Loucy (cell line): Measurements from ENCODE around the gene VIL1.

Source experiments
- H2AFZ ChIP-seq: fragments of 200-600 bp; sonication (generic); 2 replicates; pipeline ENCODE4 v1.6.0; 2016; ENCODE audit warnings: antibody characterized with exemption, mild to moderate bottlenecking, low read length, moderate library complexity
- H3F3A ChIP-seq: fragments of 200-600 bp; 2 replicates; pipeline ENCODE4 v1.6.0; 2016; ENCODE audit warnings: antibody characterized with exemption, low read depth, mild to moderate bottlenecking
- H3K27me3 ChIP-seq: fragments of 200-600 bp; sonication (generic); 2 replicates; pipeline ENCODE4 v1.6.1; 2014; ENCODE audit warnings: low read length, mild to moderate bottlenecking; ENCODE audit not compliant: insufficient read depth, poor library complexity, severe bottlenecking
- H3K36me3 ChIP-seq: fragments of 200-600 bp; sonication (generic); 2 replicates; pipeline ENCODE4 v1.6.1; 2016; ENCODE audit warnings: low read length; ENCODE audit not compliant: insufficient read depth
- H3K4me1 ChIP-seq: fragments of 200-600 bp; sonication (generic); 2 replicates; pipeline ENCODE4 v1.5.1; 2014; ENCODE audit warnings: low read length, mild to moderate bottlenecking; ENCODE audit not compliant: insufficient read depth, poor library complexity, severe bottlenecking
- H3K4me2 ChIP-seq: fragments of 200-600 bp; sonication (generic); 2 replicates; pipeline ENCODE4 v1.6.0; 2014; ENCODE audit warnings: antibody characterized with exemption, low read length, low read depth, mild to moderate bottlenecking; ENCODE audit not compliant: poor library complexity, severe bottlenecking
- H3K4me3 ChIP-seq: fragments of 200-600 bp; sonication (generic); 2 replicates; pipeline ENCODE4 v1.5.1; 2014; ENCODE audit warnings: low read length, mild to moderate bottlenecking, mixed read lengths; ENCODE audit not compliant: poor library complexity, severe bottlenecking
- H3K79me2 ChIP-seq: fragments of 200-600 bp; sonication (generic); 2 replicates; pipeline ENCODE4 v1.6.1; 2014; ENCODE audit warnings: low read length; ENCODE audit not compliant: insufficient read depth
- H3K9ac ChIP-seq: fragments of 200-600 bp; sonication (generic); 2 replicates; pipeline ENCODE4 v1.6.0; 2014; ENCODE audit warnings: mild to moderate bottlenecking, low read depth, low read length, moderate library complexity; ENCODE audit not compliant: poor library complexity, severe bottlenecking
- H3K9me2 ChIP-seq: fragments of 200-600 bp; sonication (generic); replicated peaks from 2 replicates; pipeline ENCODE4 v1.6.1; 2016; ENCODE audit warnings: low read depth, low read length, mixed read lengths
- H3K9me3 ChIP-seq: fragments of 200-600 bp; sonication (generic); 2 replicates; pipeline ENCODE4 v1.6.1; 2014; ENCODE audit warnings: mild to moderate bottlenecking, antibody characterized with exemption, low read length, low read depth; ENCODE audit not compliant: insufficient read depth
- H4K20me1 ChIP-seq: fragments of 200-600 bp; sonication (generic); 2 replicates; pipeline ENCODE4 v1.6.0; 2014; ENCODE audit warnings: antibody characterized with exemption, low read length, mild to moderate bottlenecking; ENCODE audit not compliant: insufficient read depth, poor library complexity, severe bottlenecking
- CTCF ChIP-seq: fragments of 200-600 bp; sonication (generic); conservative IDR thresholded peaks from 2 replicates; pipeline ENCODE4 v1.5.1; 2014; ENCODE audit warnings: mild to moderate bottlenecking, antibody characterized with exemption, low read length
- EZH2phosphoT487 ChIP-seq: fragments of 200-600 bp; IDR thresholded peaks from 2 replicates; pipeline ENCODE4 v1.6.1; 2018; ENCODE audit warnings: antibody characterized with exemption, mild to moderate bottlenecking, moderate library complexity, borderline replicate concordance

The VIL1 gene

DNA sequence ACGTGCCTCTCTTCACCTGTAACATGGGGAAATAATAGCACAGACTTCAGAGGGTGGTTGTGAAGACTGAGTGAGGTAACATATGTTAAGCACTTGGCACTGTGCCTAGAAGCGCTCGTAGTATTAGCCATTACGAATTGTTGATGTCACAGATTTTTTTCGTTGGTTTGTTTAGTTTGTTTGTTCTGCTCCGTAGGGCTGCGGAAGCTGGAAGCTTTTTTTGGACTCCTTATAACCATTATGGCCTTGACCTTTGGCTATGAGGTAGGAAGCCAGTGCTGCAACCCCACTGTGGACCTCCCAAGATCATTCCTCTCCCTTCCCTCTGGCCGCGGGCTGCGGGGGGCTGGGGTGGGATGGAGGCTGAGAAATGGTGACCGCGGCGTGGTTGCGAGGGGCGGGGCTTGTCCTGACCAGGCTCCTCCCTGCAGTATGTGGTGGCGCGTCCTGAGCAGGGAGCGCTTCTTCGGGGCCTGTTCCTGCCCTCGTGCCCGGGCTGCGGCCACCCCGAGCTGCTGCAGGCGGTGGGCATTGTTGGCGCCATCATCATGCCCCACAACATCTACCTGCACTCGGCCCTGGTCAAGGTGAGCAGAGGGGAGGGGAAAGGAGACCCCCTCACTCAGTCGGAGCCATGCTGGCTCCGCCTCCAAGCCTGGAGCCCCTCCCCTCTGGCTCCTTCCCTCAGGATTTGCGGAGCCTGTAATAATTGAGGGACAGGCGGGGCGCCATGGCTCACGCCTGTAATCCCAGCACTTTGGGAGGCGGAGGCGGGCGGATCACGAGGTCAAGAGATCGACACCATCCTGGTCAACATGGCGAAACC, 31.3 kb upstream of the VIL1 start:
- Histone ChIP-seq H4K20me1 (no peaks in the 10 kb centered on the region), H3K4me1 (no peaks in the 10 kb centered on the region), H3K79me2 (no peaks in the 10 kb centered on the region), H2AFZ (no peak overlapping the region), H3K9me3 (no peaks in the 10 kb centered on the region), H3F3A (no peaks in the 10 kb centered on the region), H3K4me2 (no peak overlapping the region), H3K9me2 (no peaks in the 10 kb centered on the region), H3K36me3 (no peaks in the 10 kb centered on the region), H3K4me3 (no peak overlapping the region), H3K9ac (no peak overlapping the region), H3K27me3 (no peaks in the 10 kb centered on the region)
- no peak for TF ChIP-seq CTCF
- no peak for TF ChIP-seq EZH2phosphoT487

GRCh38 chr2:218389333-218390150, 29.4 kb upstream of the VIL1 start:
- Histone ChIP-seq H3K36me3 (no peaks in the 10 kb centered on the region), H3K9ac (no peak overlapping the region)
- TF ChIP-seq CTCF (no peak), EZH2phosphoT487 (no peak)

DNA sequence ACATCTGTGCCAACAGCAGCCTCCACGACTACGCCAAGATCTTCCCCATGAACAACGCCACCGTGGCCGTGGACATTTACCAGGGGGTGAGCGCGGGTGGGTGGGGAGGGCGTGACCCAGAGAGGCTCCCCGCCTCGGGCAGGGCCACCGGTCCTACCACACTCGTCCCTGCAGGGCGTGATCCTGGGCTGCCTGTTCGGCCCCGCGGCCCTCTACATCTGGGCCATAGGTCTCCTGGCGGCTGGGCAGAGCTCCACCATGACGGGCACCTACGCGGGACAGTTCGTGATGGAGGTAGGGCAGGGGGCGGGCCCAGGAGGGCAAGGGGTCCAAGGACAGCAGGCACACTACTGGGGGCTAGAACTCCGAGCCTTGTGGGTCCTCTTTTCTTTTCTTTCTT, 27.7 kb upstream of the VIL1 start:
- no peaks in the 10 kb centered on the region for H3K9me2 ChIP-seq
- TF ChIP-seq CTCF, result no peak
- no peak for TF ChIP-seq EZH2phosphoT487
- no peak overlapping the region for H3K4me3 ChIP-seq
- no peak overlapping the region for H2AFZ ChIP-seq
- no peaks in the 10 kb centered on the region for H3K36me3 ChIP-seq
- no peaks in the 10 kb centered on the region for H3K79me2 ChIP-seq
- no peak overlapping the region for H3K4me2 ChIP-seq
- H4K20me1 ChIP-seq, result no peaks in the 10 kb centered on the region
- H3K9me3 ChIP-seq, result no peaks in the 10 kb centered on the region
- H3F3A ChIP-seq, result no peaks in the 10 kb centered on the region
- H3K4me1 ChIP-seq, result peaks cover 23% of the 10 kb centered on the region
- no peak overlapping the region for H3K9ac ChIP-seq
- no peaks in the 10 kb centered on the region for H3K27me3 ChIP-seq

More at GRCh38 chr2:218389333-218390150, 29.4 kb upstream of the VIL1 start:
- no peaks in the 10 kb centered on the region for H3F3A ChIP-seq
- H3K4me3 ChIP-seq, result no peak overlapping the region
- no peaks in the 10 kb centered on the region for H3K9me2 ChIP-seq
- H4K20me1 ChIP-seq, result no peaks in the 10 kb centered on the region
- no peak overlapping the region for H2AFZ ChIP-seq
- H3K27me3 ChIP-seq, result no peaks in the 10 kb centered on the region
- H3K4me1 ChIP-seq, result peaks cover 11% of the 10 kb centered on the region
- H3K9me3 ChIP-seq, result no peaks in the 10 kb centered on the region
- H3K4me2 ChIP-seq, result no peak overlapping the region
- H3K79me2 ChIP-seq, result no peaks in the 10 kb centered on the region
